Activated gamma-delta T cell treated with Interleukin-2 at 50 U/mL for 16 hours (primary cell): Measurements from ENCODE around the gene DOCK4.

Experiments used
- DNase-seq: peaks from one replicate; pipeline ENCODE4 v3.0.0-alpha.2; 2020

The DOCK4 gene

DNA sequence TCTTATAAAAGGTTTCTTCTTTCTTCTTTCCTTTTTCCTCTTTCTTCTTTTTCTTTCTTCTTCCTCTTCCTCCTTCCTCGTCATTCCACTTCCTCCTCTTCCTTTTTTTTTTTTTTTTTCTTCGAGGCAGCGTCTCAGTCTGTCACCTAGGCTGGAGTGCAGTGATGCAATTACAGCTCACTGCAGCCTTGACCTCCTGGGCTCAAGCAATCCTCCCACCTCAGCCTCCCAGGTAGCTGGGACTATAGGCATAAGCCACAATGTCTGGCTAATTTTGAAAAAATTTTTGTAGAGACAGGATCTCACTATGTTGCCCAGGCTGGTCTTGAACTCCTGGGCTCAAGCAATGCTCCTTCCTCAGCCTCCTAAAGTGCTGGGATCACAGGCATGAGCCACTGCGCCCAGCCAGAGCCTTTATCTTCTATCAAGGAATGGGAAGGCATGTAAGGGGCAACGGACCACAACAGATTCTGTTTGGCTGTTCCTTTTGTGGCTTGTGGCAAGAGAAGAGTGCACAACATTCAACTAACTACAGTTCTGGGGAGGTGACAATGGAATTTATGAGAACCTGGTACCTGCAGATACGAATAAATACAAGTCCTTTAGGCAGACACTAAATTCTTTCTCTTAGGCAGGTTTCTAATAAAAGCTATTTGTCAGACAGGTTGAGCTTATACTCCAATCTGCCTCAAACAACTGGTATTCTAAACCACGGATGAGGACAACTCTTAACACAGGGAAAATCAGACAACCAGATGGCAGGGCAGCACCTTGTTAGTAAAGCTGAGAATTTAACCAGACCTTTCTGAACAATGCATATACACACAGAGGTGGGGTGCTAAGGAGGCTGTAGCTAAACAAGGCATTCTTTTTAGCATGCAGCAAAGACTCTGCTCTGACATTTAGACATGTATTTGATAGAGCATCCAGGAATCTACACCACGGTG is 100.3 kb downstream of the DOCK4 start:
- no peak for DNase-seq

DNA sequence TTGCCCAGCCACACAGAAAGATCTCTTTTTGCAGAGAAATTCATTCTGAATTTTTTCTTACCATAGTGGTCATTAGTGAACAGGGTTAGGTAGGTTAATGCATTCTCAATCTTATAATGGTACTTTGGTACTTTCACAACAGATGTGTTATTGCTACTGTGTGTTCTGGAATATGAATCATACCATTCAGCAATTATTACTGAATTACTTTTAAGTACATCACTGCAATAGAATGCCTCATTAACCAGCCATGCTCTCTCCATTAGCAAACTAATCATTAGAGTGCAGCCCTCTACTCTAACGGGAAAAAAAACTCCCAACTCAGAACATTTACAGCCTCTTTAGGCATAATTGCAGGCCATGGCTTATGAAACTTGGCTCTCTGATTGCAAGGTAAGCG is 102.1 kb downstream of the DOCK4 start:
- no peak for DNase-seq

DNA sequence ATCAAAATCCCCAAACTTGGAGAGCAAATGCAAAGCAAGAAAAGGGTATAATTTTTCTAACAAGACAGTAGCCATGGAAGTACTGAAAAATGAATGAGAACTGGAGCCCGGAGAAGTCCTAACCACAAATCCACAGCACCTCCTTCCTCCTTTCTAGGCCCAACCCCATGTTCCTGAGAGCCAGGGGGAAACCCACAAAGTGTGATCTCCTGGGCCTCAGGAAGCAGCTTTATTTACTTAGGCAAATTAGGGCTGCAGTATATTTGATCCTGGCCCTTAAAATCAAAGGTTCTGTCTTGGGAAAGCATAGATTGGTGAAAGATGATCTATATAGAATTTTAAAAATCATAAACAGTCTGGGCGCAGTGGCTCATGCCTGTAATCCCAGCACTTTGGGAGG is 103.0 kb downstream of the DOCK4 start:
- no peak for DNase-seq

DNA sequence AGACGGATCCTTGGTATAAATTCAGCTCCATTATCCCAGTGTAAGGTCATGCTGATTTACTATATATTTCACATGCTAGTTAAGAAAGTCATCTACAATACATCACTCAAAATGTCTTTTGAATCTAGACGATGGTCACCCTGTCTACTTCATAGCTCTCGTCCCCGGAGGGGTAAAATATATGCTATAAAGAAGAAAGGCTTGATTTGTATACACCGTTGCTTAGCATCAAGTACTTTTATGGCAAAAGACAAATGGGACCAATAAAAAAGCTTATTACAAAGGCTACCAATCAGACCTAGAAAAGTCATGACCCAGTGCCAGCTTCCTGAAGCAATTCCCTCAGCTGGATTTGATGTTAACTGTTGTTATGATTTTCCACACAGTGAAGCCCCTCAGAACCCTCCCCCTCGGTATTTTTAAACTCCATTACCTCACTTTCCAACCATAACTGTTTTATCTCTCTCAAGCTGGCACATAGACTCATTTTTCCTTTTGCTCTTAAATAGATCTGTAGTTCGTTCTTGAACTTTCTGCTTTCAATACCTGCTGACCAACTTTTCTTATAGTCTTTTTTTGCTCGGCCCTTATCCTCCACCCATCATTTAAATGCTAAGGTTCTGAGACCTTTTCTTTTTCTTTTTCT is 104.9 kb downstream of the DOCK4 start:
- no peak for DNase-seq

DNA sequence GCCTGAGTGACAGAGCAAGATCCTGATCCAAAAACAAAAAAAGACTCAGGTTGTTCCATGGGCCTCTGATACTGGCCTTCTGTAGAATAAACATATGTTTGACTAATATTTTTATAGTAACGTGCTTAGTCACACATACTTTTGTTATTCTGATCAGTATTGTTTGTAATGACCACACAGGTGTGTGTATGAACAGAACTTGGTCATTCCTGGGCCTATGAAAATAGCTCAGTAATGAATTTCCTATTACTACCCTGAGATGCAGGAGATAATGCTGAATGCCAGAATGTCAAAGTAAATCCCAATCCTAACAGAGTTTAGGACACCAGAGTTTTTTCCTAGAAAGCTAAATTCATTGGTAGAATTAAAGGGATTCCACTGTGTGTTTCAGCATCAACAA is 108.7 kb downstream of the DOCK4 start:
- no peak for DNase-seq

DNA sequence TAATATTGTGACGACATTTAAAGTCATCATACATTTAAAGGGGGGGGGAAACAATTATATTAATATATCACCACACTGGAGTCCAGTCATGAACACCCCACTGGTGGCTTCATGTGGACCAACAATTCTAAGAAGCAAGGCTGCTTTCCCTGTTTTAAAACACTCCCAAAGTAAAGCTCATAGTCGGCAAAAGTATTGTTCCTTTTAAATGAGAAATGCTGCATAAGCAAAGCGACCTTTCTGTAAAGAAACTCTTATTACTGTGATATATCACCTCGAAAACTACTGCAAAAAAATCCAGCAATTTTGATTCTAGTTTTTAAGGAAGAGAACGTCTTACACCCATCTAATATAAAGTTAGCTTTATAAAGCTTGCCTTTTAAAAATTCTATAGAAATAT is 112.8 kb downstream of the DOCK4 start:
- DNase-seq, result no peak

DNA sequence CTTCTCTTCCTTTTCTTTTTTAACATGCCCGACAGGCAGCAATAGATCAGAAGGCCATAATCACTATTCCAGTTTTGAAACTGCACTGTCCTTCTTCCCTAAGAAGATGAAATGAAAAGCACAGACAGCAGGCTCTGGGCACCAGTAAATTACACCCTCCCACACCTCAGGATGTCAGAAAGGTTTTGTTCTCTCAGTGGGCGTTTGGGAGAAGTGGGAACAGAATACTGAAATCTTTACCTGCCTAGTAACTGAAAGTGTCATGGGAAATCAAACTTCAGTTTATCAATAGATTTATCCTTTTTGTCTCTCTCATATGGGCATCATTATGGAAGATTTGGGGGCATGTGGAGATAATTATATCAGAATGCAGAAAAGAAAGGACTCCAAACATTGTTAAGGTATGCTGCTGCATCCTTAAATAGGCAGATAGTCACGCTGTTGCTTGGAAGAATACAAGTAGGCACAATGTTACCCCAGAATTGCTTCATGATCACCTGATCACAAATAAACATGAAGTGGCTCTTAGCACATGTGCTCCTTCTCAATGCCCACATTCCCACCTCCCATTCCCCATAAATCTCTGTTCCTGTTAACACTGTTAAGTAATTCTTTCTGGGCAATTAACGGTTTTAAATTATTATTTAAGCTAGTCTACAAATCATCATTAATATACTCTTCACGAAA is 113.3 kb downstream of the DOCK4 start:
- DNase-seq, result no peak

DNA sequence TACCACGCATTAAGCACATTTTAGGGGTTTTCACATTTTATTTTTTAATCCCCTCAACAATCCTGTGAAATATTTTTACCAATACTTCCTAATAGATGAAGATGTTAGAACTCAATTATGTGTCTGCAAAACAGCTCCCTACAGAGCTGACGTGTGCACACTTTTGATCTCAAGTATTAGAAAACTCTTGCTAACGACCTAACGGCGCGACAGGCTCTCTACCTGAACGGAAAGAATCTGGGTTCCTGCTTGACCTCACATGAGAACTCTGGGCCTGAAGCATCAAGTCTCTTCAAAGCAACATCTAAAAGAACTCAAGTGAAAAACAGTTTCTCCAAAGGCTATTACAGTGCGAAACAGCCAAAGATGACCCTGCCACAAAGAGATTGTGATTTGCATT is 113.9 kb downstream of the DOCK4 start:
- no peak for DNase-seq

DNA sequence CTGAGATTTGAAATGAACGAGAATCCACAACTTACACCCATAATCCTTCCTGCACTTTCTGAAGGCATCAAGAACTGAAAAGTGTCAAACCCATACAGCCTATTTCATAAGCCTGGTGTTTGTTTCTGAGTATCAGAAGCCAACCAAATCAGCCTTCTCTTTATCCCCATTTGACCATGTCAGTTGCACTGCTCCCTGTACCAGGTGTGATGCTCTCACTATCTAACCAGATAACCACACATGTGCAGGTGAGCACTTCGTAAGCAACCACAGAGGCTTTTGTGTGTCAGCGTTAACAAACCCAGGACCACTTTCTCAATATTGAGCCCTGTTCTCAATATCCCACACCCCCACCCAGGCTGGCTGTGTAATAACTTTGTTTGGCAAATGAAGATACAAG is 114.4 kb downstream of the DOCK4 start:
- no peak for DNase-seq

DNA sequence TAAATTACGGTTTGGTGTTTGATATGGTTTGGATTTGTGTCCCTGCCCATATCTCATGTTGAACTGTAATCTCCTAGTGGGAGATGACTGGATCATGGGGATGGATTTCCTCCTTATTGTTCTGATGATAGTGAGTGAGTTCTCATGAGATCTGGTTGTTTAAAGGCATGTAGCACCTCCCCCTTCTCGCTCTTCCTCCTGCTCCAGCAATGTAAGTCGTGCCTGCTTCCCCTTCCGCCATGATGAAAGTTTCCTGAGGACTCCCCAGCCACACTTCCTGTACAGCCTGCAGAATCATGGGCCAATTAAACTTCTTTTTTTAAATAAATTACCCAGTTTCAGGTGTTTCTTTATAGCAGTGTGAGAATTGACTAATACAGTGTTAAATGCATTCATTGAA is 116.6 kb downstream of the DOCK4 start:
- DNase-seq, result no peak

DNA sequence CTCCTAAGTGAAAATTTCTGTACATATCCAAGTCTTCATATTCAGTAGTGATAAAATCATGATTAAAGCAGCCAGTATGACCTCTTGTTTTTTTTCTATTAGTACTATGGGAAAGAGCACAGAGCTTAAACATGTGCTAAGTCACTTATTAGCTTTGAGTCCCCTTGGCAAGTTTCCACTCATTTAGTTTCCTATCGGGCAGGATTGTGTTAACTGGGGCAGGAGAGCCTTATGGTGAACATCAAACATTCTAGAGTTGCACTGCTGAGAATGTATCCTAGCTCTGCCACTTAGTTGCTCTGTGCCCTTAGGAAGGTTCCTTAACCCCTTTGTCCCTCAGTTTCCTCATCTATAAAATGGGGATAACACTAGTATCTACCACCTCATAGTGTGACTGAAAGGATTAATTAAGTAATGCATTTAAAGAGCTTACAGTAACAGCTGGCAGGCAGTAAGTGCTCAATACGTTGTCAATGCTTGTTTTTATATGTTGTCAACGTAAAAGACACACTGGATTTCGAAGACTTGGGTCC is 117.6 kb downstream of the DOCK4 start:
- DNase-seq, result no peak

DNA sequence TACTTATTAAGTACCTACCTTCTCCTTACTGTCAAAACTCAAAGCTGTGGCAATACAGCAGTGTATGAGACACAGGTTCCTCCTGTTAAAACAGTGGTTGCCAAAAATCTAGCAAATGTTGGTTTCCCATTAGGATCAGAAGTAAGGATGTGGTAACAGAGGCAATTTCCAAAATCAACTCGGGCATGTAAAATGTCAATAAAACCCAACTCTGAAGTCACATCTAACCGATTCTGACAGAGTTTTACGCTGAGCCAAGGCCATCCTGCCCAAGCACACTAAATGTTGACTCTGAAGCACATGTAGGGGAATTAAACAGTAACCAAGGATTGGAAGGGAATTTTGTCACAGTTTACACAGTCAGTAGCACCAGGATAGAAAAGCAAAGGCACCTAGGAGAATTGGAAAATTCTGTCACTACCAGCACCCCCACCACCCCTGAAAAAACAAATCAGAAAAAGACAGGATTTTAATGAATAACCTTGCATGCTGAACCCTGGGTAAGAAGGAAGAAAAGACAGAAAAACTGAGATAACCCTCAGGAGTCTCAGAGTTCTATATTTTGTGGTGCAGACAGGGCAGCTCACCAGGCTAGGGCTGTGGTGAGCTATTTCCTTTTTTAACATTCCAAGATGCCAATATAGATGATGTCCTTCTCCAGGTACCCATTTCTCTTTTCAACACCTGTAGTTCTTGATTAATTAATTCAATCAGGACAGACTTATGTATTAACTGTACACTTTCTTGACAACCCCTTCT is 119.5 kb downstream of the DOCK4 start:
- no peak for DNase-seq

DNA sequence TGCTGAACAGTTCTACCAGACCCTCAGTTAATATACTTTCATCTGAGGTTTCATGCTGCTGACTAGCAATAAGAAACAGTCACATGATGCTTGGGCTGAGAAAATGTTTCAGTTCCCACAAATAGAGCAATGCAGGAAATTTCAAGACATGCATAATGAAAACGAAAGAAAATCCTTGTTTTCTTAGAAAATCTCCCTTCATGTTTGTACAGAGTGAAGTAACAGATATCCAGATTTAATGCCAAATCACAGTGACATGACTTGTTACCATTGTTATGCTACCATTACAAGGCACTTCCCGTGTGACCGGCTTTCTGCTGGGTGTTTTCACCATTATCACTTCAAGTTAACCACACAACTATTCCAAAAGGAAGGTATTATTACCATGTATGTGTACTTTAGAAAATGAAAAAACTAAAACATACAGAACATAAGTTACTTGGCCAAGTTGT is 121.7 kb downstream of the DOCK4 start:
- DNase-seq, result no peak

DNA sequence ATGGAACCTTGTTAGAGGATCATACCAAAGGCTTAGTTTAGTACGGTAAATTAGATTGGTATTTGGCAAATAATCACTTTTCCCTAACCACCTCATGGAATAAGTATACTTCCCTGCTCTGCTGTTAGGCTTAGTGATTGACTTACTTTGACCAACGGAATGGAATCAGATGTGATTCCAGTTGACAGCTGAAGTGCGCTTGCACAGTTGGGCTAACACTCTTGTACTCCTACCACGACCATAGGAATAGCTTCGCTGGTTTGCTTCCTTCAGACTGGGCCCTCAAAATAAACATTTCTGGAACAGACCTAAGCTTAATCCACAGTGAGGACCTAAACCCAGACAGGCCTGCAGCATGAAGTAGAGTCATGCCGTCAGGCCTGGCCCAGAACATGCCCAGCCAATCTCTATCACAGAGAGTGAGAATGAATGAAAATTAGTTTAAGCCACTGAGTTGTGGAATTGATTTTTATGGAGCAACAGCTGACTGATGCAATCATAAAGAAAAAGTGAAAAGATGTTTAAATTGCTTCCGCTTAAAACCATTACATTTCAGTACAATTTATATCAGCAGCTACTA is 122.3 kb downstream of the DOCK4 start:
- no peak for DNase-seq

DNA sequence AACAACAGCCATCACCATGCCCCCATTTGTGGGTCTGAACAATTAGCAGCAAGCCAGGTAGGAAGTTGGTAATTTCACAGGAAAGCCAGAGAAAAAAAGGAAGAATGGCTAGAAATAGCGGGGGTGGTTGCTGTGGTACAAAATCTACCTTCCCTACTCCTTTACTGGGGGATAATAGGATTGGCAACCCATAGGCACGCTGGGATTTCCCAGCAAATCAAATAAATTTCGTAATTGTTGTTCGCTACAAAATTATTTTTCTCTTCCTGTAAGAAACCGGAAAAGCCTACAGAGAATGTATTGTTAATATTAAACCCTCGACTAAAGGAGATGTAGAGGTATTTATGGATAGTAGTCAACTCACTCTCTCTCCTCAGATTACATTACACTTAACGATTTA is 123.9 kb downstream of the DOCK4 start:
- no peak for DNase-seq

DNA sequence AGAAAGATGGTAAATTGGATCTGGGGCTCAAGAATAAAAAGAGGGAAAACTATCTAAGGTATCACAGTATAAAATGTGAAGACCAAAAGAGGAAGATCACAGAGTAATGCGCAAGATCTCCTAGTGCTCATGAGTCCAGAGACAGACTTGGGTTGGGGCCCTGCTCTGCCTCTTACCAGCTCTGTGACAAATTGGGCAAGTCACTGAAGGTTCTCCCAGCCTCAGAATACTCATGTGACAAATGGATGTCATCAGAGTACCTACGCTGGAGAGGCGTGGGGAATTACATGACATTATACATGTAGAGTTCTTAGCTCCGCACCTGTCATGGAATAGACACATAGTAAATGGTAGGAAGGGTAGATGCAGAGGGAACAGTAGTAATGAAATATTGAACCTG is 124.4 kb downstream of the DOCK4 start:
- no peak for DNase-seq

DNA sequence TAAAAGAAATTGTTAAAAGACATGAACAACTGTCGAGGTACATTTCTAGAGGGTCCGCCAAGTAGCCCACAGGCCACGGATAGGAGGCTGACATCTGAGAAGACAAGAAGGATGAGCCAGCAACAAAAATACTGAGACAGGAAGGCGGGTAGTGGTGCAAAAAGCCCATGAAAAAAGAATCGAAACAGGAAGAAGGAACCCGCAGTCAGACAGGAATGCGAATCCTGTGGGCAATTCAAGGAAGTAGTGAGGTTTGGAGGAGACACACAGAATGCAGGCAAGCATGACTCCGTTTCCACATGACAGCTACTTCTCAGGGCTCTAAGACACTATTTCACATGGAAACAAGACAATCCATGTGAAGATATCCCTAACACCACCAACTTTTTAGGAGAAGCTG is 125.2 kb downstream of the DOCK4 start:
- no peak for DNase-seq

DNA sequence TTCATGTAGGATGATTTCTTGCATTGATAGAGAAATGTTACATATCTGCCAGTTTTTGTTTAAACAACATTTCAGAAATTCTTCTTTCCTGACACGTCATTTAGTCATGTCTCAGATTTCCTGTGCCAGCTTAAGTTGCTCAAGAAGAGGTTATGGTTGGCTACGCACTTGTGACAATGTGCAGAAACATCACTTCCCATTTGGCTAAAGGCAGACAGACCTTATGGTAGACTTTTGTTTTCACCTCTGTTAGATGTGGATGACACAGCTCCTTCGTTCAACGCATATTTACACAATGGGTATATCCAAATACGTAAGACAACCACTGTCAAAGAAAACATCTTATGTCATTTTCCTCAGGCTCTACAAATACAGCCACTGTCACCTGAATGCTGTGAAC is 125.8 kb downstream of the DOCK4 start:
- no peak for DNase-seq

DNA sequence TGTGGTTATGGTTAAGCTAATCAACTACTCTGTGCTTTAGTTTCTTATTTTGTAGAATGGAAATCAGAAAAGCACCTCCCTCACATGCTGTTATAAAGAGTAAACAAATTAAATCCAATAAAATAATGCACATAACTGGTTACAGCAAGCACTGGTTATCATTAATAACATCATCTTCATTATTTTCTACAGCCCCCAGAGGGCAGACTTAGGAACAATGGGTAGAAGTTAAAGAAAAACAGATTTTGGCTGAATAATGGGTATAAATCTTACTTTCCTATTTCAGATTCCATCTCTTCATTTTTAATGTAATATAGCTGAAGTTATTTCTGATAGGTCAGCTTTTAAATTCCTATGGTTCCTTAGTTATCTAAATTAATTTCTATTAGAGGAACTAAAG is 126.5 kb downstream of the DOCK4 start:
- no peak for DNase-seq

DNA sequence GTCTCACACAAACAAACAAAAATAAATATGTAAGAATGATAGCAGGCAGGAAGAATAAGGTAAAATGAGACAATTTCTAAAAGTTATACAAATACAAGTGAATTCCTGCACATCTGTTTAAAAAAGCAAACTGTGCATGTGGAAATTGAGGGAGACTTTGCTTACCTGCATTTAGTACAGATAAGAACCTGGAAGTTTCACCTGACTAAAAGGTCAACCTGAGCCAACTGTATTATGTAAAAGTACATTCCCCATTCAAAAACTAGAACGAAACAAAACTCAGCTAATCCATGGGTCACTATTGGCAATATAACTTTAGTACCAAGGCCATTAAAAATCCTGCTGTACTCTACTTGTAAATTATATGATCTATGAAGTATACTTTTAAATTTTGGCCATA is 127.1 kb downstream of the DOCK4 start:
- no peak for DNase-seq

DNA sequence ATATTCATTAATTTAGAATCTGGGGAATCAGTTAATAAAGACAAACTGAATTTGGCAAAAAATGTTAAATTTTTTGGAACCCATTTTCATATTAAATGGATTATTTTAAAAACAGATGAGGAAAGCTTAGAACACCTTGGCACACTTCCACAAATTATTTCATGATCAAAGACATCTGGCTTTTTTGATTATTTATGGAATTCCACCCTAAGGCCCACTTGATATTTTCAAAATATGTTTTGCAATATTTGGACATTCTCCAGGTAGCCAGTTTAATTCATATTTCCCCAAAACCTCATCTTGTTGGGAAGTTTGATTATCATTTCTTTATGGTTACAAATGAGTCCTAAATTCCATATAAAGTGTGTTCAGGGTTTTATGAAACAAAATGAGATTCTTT is 129.9 kb downstream of the DOCK4 start:
- DNase-seq, result no peak

DNA sequence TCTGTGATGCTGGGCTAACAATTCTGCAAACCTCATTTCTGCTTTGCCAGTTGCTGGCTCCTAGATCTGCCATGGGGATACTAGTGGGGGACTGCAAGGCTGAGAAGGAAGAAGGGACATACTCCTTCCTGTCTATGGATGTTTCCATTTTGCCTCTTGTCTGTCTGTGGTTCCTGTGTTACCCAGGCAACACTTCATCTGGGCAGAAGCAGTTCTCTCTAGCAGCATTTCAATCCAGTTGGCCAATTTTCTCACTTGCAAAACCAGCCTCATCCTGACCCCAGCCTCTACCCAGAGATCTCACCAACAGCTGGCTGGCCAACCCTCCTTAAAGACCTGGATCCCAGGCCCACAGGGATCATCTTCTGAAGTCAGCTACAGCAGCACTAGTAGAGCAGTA is 131.7 kb downstream of the DOCK4 start:
- DNase-seq, result no peak
